ENCODE data around the gene ITPR3.

ITPR3 gene

GRCh38 chr6:33620856-33621710 is at the start of gene ITPR3:
TSS of gene ITPR3 (plus strand) at chr6:33621322. CDS start at chr6:33621603, 281 bp downstream.
- no peak for DNase-seq

DNA sequence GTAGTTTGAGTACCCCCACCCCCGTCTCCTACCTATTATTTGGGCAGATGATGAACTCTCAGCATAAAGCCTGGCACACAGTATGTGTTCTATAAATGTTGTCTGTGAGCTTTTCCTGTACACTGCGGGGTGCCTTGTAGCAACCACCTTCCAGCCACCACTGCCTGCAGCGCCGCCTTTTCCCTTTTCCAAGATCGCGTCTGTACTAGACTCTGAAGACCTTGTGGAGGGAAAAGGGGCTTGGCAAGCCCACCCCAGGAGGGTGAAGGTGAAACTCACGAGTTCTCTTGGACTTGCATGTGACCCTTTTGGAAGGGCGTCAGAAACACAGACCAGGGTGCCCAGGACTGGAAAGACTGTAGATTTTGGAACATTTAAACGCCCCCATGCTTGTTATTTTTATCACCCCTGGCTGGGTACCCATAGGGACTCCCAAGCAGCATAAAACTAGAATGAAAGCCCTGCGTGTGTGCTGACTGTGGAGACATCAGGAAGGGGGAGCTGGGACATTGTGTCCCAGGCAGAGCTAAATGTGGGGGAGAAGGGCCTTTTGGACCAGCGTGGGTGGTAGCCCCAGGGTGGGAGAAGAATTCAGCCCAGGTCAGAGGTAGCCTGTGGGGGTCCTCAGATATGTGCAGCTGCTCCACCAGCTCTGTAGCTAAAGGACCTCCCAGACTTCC is 49.3 kb upstream of the ITPR3 start:
- no peak for DNase-seq

DNA sequence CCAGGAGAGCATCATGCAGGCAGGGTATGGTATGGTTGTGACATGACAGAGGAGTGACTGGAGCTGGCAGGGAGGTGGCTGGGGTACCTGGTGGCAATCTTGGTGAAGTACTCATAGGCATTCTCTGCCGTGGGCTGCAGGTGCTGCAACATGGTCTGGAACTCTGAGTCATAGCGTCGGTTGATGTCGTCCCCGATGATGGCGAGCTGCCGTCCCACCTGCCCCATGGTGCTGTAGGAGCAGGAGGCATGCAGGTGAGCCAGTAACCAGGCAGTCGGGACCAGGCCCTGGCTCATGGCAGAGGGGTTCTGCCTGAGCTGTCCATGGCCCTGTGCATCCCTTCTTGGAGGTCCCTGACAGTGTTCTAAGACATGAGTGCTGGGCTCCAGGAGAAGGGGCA is 45.9 kb upstream of the ITPR3 start:
- no peak for DNase-seq

GRCh38 chr6:33576668-33577067 is 44.5 kb upstream of the ITPR3 start:
- no peak for DNase-seq

DNA sequence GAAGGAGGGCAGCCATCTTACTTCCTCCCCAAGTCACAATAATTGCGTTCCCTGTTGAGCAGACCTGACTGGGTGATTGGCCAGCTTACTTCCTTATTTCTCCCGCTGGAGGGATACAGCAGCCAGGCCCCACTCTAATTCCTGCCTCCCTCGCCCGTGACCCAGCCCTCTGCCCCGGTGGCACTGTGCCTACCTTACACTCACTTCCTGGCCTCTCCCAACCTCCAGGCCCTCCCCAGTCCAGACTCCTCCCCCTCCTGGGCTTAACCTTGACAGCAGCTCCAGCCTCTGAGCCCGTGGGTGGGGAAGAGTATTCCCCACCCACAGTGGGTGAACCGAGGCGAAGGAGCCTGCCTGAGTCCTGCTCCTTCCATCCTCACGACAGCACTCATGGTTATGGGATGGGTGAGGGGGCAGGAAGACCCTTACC is 44.0 kb upstream of the ITPR3 start:
- DNase-seq = no peak

DNA sequence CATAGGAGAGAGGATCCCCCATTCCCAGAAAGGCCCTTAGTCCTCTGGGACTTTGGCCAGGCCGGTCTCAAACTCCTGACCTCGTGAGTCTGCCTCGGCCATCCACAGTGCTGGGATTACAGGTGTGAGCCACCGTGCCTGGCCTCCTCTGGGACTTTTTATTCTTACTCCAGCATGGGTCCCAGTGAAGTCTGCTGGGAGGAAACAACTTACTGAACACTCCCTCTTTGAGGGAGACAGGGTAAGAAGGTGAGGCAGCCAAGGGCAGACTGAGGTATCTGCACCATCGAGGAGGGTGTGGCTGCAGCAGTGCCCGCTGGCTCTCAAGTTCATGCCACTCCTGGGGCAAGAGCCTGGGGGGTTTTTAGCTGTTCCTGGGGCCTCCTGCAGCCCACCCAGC is 43.4 kb upstream of the ITPR3 start:
- DNase-seq = no peak

- no peak for DNase-seq
These were observed 43.0 kb upstream of the ITPR3 start for GRCh38 chr6:33578164-33578563.

DNA sequence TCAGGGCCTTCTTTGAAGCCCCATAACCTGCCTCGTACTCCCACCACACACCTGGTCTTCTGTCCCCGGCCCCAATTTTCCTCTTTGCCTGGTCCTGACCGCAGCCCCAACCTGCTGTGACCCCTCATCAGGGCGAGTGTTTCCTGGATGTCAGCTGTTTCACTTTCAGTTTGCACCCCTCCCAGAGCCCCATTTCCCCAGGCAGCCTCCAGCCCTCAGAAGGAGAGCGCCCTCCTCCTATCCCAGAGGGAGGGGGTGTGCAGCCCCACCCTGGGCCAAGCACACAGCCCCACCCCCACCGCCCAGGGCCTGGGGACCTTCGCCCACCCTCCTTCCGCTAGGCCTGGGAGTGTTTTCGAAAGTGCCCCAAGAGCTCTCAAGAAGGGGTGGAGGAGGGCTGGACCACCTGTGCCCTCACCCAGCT is 42.5 kb upstream of the ITPR3 start:
- DNase-seq = no peak

GRCh38 chr6:33579828-33580714 is 41.1 kb upstream of the ITPR3 start, which contains the start of gene BAK1:
TSS of gene BAK1 (minus strand) at chr6:33580276. CDS start at chr6:33577604, 2,672 bp downstream.
- peak; percentile 89 for DNase-seq

GRCh38 chr6:33581186-33581585 is 39.9 kb upstream of the ITPR3 start:
- no peak for DNase-seq

DNA sequence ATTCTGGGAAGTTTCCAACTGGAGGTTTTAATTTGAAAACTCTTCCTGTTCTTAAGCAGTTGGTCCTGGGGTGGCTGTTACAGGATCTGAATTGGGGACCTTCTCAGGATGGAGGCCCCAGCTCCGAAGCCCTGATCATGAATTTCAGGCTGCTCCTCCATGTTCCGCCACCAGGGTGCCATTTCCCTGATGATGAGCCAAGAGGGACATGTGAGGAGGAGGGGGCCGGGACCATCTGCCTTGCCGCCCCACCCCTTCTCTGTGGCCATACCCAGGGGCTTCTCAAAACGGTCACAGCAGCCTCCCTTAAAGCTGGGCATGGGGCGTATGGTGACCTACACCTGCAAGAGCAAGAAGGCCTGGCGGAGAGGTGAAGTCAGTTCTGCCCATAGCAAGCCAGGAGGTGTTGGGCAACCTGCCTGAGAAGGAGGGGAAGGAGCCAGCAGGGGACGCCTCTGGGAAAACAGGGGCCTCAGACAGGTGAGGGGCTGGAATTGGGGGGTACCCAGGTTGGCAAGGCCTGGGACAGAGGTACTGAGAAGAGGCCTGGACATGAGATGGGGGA is 37.4 kb upstream of the ITPR3 start:
- peak; percentile 50 for DNase-seq

- no peak for DNase-seq
These were observed 36.3 kb upstream of the ITPR3 start for GRCh38 chr6:33584700-33585402.

DNA sequence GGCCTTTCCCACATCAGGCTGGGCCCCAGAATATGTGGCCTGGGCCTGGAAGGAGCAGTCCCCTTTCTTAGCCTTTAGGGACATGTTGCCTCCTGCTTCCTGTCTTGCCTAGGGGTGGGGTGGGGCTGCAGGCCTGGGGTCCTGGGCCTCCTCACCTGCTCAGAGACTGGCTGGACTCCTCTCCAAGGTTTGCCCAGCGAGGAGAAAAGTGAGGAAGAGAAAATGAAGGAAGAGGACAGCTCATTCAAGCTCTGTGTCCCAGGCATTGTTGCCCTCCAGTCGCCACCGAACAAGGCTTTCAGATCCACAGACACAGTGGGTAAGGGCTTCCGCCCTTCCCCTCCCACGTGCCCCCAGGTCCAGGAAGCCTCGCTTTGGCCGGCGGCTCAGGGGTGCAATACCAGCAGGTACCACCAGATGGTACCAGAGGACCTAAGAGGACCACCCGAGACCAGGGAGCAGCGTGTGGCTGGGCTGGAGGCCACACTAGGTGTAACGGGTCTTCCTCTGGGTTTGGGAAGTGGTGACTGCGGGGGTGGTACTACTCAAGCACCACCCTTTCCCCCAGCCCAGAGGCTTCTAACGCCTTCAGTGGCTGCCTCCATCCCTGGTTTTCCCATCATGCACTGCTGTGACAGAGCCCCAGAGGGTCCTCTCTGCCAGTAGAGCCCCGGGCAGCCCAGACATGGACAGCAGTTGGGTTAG is 35.6 kb upstream of the ITPR3 start:
- peak; percentile 41 for DNase-seq

DNA sequence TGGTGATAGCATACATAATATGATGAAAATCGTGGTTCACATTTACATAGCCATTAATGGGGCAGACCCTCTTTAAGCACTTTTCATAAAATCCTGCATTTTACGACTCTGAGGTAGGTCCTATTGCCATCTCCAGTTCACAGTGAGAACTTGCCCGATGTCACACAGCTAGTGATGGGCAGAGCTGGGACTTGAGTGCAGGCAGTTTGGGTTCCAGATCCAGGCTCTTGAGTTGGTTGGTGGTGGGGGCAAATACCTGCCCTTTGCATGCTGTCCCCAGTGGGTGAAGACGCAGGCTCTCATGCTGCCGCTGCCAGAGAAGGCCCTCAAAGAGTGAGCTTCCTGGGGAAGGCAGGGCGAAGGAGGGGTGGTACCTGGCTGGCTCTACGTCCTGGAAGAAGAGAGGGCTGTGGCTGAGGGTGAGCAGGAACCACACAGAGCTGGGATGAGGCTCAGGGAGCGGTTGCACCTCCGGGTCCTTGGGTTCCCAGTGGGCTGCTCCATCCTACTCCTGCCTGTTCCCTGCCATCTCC is 34.9 kb upstream of the ITPR3 start:
- no peak for DNase-seq

DNA sequence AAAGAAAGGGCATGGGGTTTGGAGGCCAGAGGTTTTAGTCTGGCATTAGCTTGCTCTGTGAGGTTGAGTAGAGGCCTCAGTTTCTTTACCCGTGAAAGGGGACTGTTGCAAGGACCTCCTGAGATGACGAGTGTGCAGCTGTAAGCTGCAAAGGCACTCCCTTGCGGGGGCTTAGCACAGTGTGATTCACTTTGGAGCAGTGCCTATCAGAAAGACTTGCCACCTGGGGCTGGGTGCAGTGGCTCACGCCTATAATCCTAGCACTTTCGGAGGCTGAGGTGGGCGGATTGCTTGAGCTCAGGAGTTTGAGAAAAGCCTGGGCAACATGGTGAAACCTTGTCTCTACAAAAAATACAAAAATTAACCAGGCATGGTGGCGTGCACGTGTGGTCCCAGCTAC is 33.6 kb upstream of the ITPR3 start:
- DNase-seq = no peak

DNA sequence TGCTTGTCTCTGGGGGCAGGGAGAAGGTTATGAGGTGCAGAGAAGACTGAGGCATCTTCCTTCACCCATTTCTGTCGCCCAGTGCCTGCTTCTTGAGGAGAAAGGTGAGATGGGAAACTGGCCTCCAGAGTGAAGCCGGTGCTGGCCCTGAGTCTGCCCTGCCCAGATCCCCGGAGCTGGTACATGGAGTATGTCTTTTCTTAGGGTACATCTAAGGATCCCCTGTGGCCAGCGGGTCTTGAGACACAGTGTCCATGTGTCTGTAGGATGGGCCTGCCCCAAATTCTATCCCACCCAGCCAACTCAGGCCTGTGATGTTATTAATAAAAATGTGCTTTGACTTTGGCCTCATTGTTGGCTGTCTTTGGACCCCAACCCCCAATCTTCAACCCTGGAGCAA is 32.2 kb upstream of the ITPR3 start:
- no peak for DNase-seq

GRCh38 chr6:33589392-33589730 is 31.8 kb upstream of the ITPR3 start:
- DNase-seq = no peak

DNA sequence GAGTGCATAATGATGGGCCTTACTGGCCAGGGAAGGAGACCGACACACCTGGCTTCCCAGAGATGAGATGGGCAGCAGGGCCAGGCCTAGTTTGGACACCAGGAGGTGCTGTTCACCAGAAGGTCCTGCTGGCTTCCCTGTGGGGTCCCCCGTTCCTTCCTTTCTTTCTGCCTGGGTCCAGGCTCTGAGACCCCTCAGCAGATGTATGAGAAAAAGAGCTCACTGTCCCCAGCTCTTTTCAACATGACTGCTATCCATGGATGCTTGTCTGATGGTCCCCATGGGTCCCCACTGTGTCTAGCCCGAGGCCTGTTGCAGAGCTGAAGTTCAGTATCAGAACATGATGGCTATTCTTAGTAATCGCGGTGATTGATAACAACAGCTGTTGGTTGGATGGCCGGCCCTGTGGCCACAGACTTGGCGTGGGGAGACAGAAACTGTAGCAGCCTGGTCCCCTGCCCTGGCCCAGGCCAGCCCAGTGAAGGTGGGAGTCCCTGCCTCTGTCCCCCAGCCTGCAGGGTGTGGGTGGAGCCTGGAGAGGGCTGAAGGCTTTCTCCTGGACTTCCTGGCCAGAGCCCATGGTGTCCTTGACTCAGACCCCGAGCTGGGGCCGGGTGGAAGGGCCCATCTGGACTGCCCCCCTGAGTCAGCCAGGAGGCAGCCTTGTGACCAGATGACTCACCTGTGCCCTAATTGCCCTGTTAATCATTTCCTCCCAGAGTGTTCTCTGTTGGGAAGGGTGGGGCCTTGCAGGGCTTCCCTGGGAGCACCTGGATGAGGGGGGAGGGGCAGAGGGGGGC is 31.2 kb upstream of the ITPR3 start:
- peak; percentile 11 for DNase-seq

DNA sequence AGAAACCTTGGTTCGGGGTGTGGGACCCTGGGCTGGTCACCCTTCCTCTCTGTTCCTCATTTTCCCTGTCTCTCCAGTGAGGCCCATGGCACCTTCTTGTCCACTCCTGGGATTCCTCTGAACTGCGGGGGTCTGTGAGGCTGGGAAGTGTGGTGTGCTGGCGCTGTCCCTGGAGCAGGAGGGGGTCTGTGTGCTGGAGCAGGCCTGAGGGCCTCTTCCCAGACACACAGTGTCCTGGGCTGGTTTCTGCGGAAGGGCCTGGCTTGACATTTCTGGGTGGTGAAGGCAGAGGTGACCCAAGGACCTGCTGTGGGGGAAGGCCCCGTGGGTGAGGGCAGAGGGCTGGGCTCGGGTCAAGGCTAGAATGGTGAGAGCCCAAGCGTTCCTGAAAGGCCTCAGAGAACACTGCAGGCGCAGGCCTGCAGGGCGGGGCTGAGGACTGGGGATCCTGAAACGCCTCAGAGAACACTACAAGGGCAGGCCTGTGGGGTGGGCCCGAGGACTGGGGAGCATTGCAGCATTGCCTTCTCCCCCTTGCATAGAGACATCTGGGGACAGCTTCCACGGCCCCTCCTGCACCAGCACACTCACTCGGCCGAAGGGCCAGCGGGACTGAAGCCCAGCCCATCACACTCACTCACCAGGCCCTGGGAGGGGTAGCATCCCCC is 30.5 kb upstream of the ITPR3 start:
- no peak for DNase-seq

Measured in NCI-H1694 treated with DMSO at 0.1 percent for 48 hours (cell line).